Measurements from ENCODE around the gene BAZ2B.

BAZ2B gene

GRCh38 chr2:159307942-159308341, 308.4 kb downstream of the BAZ2B start:
- DNase-seq (ENCODE audit: low spot score) = no peak
- no peak overlapping the region for H3K27ac ChIP-seq
- no peak for TF ChIP-seq CTCF (IDR thresholded peaks at IDR 0.05)
- no peak overlapping the region for H3K4me3 ChIP-seq

DNA sequence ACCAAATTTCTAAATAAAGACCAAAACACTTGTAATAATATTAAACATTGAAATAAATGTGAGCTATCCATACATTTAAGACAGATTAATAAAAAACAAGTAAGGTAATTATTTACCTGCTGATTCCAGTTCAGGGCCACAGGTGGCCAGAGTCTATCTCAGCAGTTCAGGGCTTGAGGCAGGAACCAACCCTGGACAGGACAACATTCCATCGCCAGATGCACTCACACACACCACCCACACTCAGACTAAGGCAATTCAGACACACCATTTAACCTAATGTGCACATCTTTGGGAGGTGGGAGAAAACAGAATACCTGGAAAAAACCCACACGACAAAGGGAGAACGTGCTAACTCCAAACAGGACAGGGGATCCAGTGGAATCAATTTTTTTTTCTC, 315.8 kb downstream of the BAZ2B start:
- Histone ChIP-seq H3K27ac (no peak overlapping the region), H3K4me3 (no peak overlapping the region)
- no peak for TF ChIP-seq CTCF (IDR thresholded peaks at IDR 0.05)
- no peak for DNase-seq (ENCODE audit: low spot score)

GRCh38 chr2:159298967-159299366, 317.4 kb downstream of the BAZ2B start:
- H3K4me3 ChIP-seq = no peak overlapping the region
- no peak for TF ChIP-seq CTCF (IDR thresholded peaks at IDR 0.05)
- no peak overlapping the region for H3K27ac ChIP-seq
- DNase-seq (ENCODE audit: low spot score) = no peak

- DNase-seq (ENCODE audit: low spot score) = no peak
- no peak overlapping the region for H3K4me3 ChIP-seq
- no peak for TF ChIP-seq CTCF (IDR thresholded peaks at IDR 0.05)
- no peak overlapping the region for H3K27ac ChIP-seq
Measured at GRCh38 chr2:159297042-159297707, 319.2 kb downstream of the BAZ2B start.

GRCh38 chr2:159292157-159292556, 324.2 kb downstream of the BAZ2B start:
- no peak for TF ChIP-seq CTCF (IDR thresholded peaks at IDR 0.05)
- no peak for DNase-seq (ENCODE audit: low spot score)
- Histone ChIP-seq H3K4me3 (no peak overlapping the region), H3K27ac (no peak overlapping the region)

GRCh38 chr2:159290289-159290907, 325.9 kb downstream of the BAZ2B start:
- H3K4me3 ChIP-seq = no peak overlapping the region
- H3K27ac ChIP-seq = no peak overlapping the region
- TF ChIP-seq CTCF (IDR thresholded peaks at IDR 0.05) = no peak
- DNase-seq (ENCODE audit: low spot score) = no peak

GRCh38 chr2:159287733-159288132, 328.6 kb downstream of the BAZ2B start:
- Histone ChIP-seq H3K27ac (no peak overlapping the region), H3K4me3 (no peak overlapping the region)
- no peak for DNase-seq (ENCODE audit: low spot score)
- no peak for TF ChIP-seq CTCF (IDR thresholded peaks at IDR 0.05)
